HepG2 (cell line): ENCODE data around the gene HS3ST3A1. TPM values are rescaled to one million over a fixed set of nuclear protein-coding genes. Genes with fewer than 3 reads are reported as not detected.
A peak's percentile ranks its signal among the peaks of the same experiment; 100 is the strongest.

Experiments used
- ATAC-seq: fragments of 200-7000 bp; cut with Tn5 transposase; 3 replicates; pipeline ENCODE4 v1.9.1; 2020; ENCODE audit warnings: mild to moderate bottlenecking, moderate library complexity
- BruUV-seq: library from RNA; stranded (reverse); fragments of 400-500 nt; replicated peaks from 2 replicates; lab custom pipeline; 2021; lab: Mats Ljungman, UMichigan
- CTCF ChIA-PET: fragments of 300-600 bp; formaldehyde crosslinking; extraction: SDS; loops from one replicate; lab custom pipeline; 2021; ENCODE audit warnings: low total read pairs, inconsistent platforms, low intra/inter-chr PET ratio; lab: Yijun Ruan, JAX
- POLR2A ChIA-PET: fragments of 350-600 bp; sonication (Branson Sonifier 250); formaldehyde crosslinking; loops from one replicate; lab custom pipeline; 2020; ENCODE audit warnings: antibody characterized with exemption, inconsistent platforms; lab: Yijun Ruan, JAX
- DNase-seq: peaks from one replicate; pipeline ENCODE4 v3.0.0-alpha.2; 2015; ENCODE audit warnings: low spot score
- FAIRE-seq: peaks from 3 replicates; lab custom pipeline; 2011; peaks lifted over from hg19 to GRCh38; lab: Jason Lieb, UNC
- H2AFZ ChIP-seq: one replicate; pipeline ENCODE4 v1.6.1; 2011; ENCODE audit warnings: low read length, inconsistent platforms
- H3K27ac ChIP-seq: fragments of 300-600 bp; 3 replicates; pipeline ENCODE4 v1.8.0; 2011; ENCODE audit warnings: mixed run types, mild to moderate bottlenecking, mixed read lengths, low read length, inconsistent platforms; ENCODE audit not compliant: insufficient read depth; ENCODE audit errors: extremely low read length
- H3K27me3 ChIP-seq, 2 experiments: fragments of 200-600 bp in 1 of 2; 2 replicates in 1 of 2; 3 replicates in 1 of 2; pipeline versions ENCODE4 v1.6.0 to v1.8.0; 2011; ENCODE audit warnings: low read length in 2 of 2, mild to moderate bottlenecking in 2 of 2, moderate library complexity in 2 of 2, inconsistent platforms in 1 of 2; ENCODE audit not compliant: insufficient read depth in 2 of 2, control insufficient read depth in 1 of 2
- H3K36me3 ChIP-seq, 2 experiments: fragments of 200-600 bp in 1 of 2; replicated peaks in 1 of 2; 2 replicates in 1 of 2; 3 replicates in 1 of 2; pipeline versions ENCODE4 v1.5.1 to v1.8.0; 2011; ENCODE audit warnings: low read length in 2 of 2, inconsistent platforms in 1 of 2; ENCODE audit not compliant: insufficient read depth in 2 of 2, control insufficient read depth in 1 of 2
- H3K4me1 ChIP-seq: 2 replicates; pipeline ENCODE4 v1.5.1; 2012; ENCODE audit warnings: low read length, inconsistent platforms; ENCODE audit not compliant: insufficient read depth
- H3K4me2 ChIP-seq: 2 replicates; pipeline ENCODE4 v1.6.0; 2011; ENCODE audit warnings: low read depth, low read length, inconsistent platforms
- H3K4me3 ChIP-seq, 3 experiments: fragments of 200-600 bp in 1 of 3; sonication (generic), shearing (Covaris generic) in 1 of 3; replicated peaks in 1 of 3; 2 replicates each; pipeline ENCODE4 v1.5.1; 2011 to 2016; ENCODE audit warnings: low read length in 3 of 3, inconsistent platforms in 2 of 3, low read depth in 2 of 3, mild to moderate bottlenecking in 2 of 3, control low read depth in 1 of 3, mixed read lengths in 1 of 3; ENCODE audit not compliant: insufficient read depth in 1 of 3
- H3K79me2 ChIP-seq: one replicate; pipeline ENCODE4 v1.6.1; 2011; ENCODE audit warnings: low read length, inconsistent platforms; ENCODE audit not compliant: insufficient read depth
- H3K9ac ChIP-seq: 2 replicates; pipeline ENCODE4 v1.6.0; 2011; ENCODE audit warnings: mild to moderate bottlenecking, low read depth, low read length, inconsistent platforms; ENCODE audit not compliant: insufficient read depth
- H3K9me3 ChIP-seq: 2 replicates; pipeline ENCODE4 v1.5.1; 2012; ENCODE audit warnings: mild to moderate bottlenecking, low read length
- H4K20me1 ChIP-seq: 2 replicates; pipeline ENCODE4 v1.6.0; 2011; ENCODE audit warnings: inconsistent platforms, mild to moderate bottlenecking, low read length, moderate library complexity; ENCODE audit not compliant: insufficient read depth
- SOX6 ChIP-seq, 2 experiments: fragments of 450-650 bp in 1 of 2; sonication (generic) in 1 of 2; formaldehyde crosslinking in 1 of 2; IDR thresholded peaks; 2 replicates each; pipeline versions ENCODE4 v1.4.0 to v1.6.1; 2017 to 2020; ENCODE audit warnings: antibody characterized with exemption in 1 of 2, mild to moderate bottlenecking in 1 of 2, missing genetic modification reagents in 1 of 2
- TFAP4 ChIP-seq: sonication (generic); IDR thresholded peaks from 2 replicates; pipeline ENCODE4 v1.6.1; 2016; ENCODE audit warnings: low read depth, borderline replicate concordance
- UBTF ChIP-seq: sonication (generic); formaldehyde crosslinking; IDR thresholded peaks from 2 replicates; pipeline ENCODE4 v1.4.0; 2020; ENCODE audit warnings: mild to moderate bottlenecking, missing genetic modification reagents
- ZFX ChIP-seq: sonication (generic); formaldehyde crosslinking; IDR thresholded peaks from 2 replicates; pipeline ENCODE4 v1.4.0; 2020; ENCODE audit warnings: mild to moderate bottlenecking, low read depth, missing genetic modification reagents, moderate library complexity
- ZNF687 ChIP-seq: sonication (generic); formaldehyde crosslinking; IDR thresholded peaks from 2 replicates; pipeline ENCODE4 v1.5.1; 2020; ENCODE audit warnings: mild to moderate bottlenecking, missing genetic modification reagents, moderate library complexity
- ZNF768 ChIP-seq: sonication (generic); formaldehyde crosslinking; IDR thresholded peaks from 2 replicates; pipeline ENCODE4 v1.4.0; 2020; ENCODE audit warnings: missing genetic modification reagents
- ZSCAN30 ChIP-seq: sonication (generic); formaldehyde crosslinking; IDR thresholded peaks from 2 replicates; pipeline ENCODE4 v1.5.0; 2020; ENCODE audit warnings: mild to moderate bottlenecking, missing genetic modification reagents
- WGBS: methylation state at CpG from one replicate; pipeline ENCODE4 v1.1.6; 2017; ENCODE audit warnings: low lambda C conversion rate; 5-methylcytosine and 5-hydroxymethylcytosine counted together
- in situ Hi-C: cut with HindIII; loops from 2 replicates; pipeline ENCODE4 v1.10.0; 2017; ENCODE audit warnings: low pct_unique_long_range_greater_than_20kb; ENCODE audit not compliant: extremely low pct_ligation_motif_present
- intact Hi-C: fragments of 100-400 bp; cut with micrococcal nuclease; formaldehyde crosslinking; loops from one replicate; pipeline ENCODE4 v1.10.0; 2022; ENCODE audit not compliant: unreplicated experiment
- polyA plus RNA-seq, 8 experiments: library from polyadenylated mRNA; depleted of rRNA in 3 of 8; stranded (reverse) in 7 of 8; unstranded in 1 of 8; fragments of >200 nt; fragmentation: Illumina TruSeq in 4 of 8; extraction: Trizol in 4 of 8; gene quantifications; 2 replicates each; pipeline versions ENCODE4 v1.2.1 to v1.2.3, GENCODE V29; 2011 to 2016; ENCODE audit warnings: low read depth in 4 of 8, missing spikeins in 1 of 8, mixed read lengths in 1 of 8; ENCODE audit not compliant: insufficient read depth in 1 of 8
- total RNA-seq, 5 experiments: library from RNA; depleted of rRNA; stranded (reverse); fragments of >200 nt; fragmentation: Illumina TruSeq; extraction: Trizol; gene quantifications; 2 replicates each; pipeline ENCODE4 v1.2.3, GENCODE V29; 2016; ENCODE audit warnings: low read depth in 1 of 5

Gene HS3ST3A1
- total and polyA plus RNA-seq, 2 of the 13 experiments (the other 11 are each of a cell fraction or from before 2014, with no cell fraction given), result 1.3 to 3.5 TPM

GRCh38 chr17:13569398-13570123 lies 32.2 kb downstream of the HS3ST3A1 start:
- Histone ChIP-seq H3K27ac (no peak overlapping the region), H3K36me3 (no peaks in the 10 kb centered on the region), H4K20me1 (no peaks in the 10 kb centered on the region), H3K27me3 (peaks cover 0 to 6% of the 10 kb centered on the region in 2 experiments; a peak in 2 of 5 replicates), H3K4me3 (no peak overlapping the region), H3K4me1 (no peaks in the 10 kb centered on the region; the same call in 1 of the 2 replicates), H3K9me3 (no peaks in the 10 kb centered on the region), H3K79me2 (no peaks in the 10 kb centered on the region), H2AFZ (no peak overlapping the region), H3K9ac (no peak overlapping the region), H3K4me2 (0 out of 2 replicates have a peak overlapping the region, but pooled peaks have one; percentile 29)
- ChIA-PET CTCF (no interaction called here), POLR2A (no interaction called here)
- 40% methylated on average over 7 of the region's 7 CpGs for WGBS
- intact Hi-C loops (no loop called here), in situ Hi-C loops (no loop called here)
- BruUV-seq, result no TSS peak
- ATAC-seq, result peak; percentile 82
- no peak for DNase-seq
- no peak for TF ChIP-seq ZSCAN30
- peak; percentile 18; the same call in 1 of the 2 replicates for TF ChIP-seq TFAP4
- TF ChIP-seq ZNF687 (CRISPR knock-in tag), result peak; percentile 41
- peak; percentile 38; the same call in 1 of the 2 replicates for TF ChIP-seq UBTF (CRISPR knock-in tag)
- TF ChIP-seq ZFX (CRISPR knock-in tag), result peak; percentile 37; the same call in 1 of the 2 replicates
- TF ChIP-seq ZNF768 (CRISPR knock-in tag), result no peak
- no peak for TF ChIP-seq SOX6 (IDR thresholded peaks at IDR 0.05)
- 0 out of 2 replicates have a peak, but pooled peaks have one; percentile 11 for TF ChIP-seq SOX6 (CRISPR knock-in tag; IDR thresholded peaks at IDR 0.05)
- no peak for FAIRE-seq
